Breast epithelium (tissue), 3 donors: ENCODE results near the gene YWHAG.

Source experiments
- POLR2A ChIP-seq: fragments of 450-650 bp; IDR thresholded peaks from one replicate; pipeline ENCODE4 v1.6.1; 2016; ENCODE audit warnings: antibody characterized with exemption, mild to moderate bottlenecking, moderate library complexity
- POLR2AphosphoS5 ChIP-seq, 3 donors: sonication (generic); formaldehyde crosslinking; IDR thresholded peaks; one replicate each; pipeline ENCODE4 v1.6.1; 2017; ENCODE audit warnings: antibody characterized with exemption in 3 of 3
- TF ChIP-seq, protein P1 (sequence below), 3 donors: fragments of 450-650 bp; IDR thresholded peaks; one replicate each; pipeline ENCODE4 v1.5.1; 2016 to 2017; ENCODE audit warnings: antibody characterized with exemption in 3 of 3, mild to moderate bottlenecking in 3 of 3, moderate library complexity in 3 of 3

DNA sequence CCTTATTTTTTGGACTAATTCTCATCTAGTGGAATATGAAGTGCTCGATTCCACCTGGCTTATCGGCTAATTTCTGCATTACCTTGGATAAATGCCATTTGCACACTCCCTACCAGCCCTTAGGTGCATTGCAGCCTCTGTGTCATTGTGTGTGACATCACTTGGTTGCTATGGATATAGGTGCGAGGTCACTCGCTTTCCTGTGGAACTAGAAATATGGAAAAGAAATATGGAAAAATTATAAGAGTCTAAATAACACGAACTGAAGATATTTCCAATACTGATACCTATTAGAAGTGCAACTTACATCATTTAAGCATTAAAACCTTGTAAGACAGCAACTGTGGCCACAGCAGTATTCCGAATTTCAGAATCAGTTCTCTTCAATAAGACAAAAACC lies 2.0 kb downstream of the YWHAG start:
- TF ChIP-seq POLR2AphosphoS5 (IDR thresholded peaks at IDR 0.05), result no peak
- TF ChIP-seq, protein P1, sequence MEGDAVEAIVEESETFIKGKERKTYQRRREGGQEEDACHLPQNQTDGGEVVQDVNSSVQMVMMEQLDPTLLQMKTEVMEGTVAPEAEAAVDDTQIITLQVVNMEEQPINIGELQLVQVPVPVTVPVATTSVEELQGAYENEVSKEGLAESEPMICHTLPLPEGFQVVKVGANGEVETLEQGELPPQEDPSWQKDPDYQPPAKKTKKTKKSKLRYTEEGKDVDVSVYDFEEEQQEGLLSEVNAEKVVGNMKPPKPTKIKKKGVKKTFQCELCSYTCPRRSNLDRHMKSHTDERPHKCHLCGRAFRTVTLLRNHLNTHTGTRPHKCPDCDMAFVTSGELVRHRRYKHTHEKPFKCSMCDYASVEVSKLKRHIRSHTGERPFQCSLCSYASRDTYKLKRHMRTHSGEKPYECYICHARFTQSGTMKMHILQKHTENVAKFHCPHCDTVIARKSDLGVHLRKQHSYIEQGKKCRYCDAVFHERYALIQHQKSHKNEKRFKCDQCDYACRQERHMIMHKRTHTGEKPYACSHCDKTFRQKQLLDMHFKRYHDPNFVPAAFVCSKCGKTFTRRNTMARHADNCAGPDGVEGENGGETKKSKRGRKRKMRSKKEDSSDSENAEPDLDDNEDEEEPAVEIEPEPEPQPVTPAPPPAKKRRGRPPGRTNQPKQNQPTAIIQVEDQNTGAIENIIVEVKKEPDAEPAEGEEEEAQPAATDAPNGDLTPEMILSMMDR (IDR thresholded peaks at IDR 0.05), result no peak
- TF ChIP-seq POLR2A, result no peak
